ENCODE data around the gene HLCS. TPM values are rescaled to one million over a fixed set of nuclear protein-coding genes. Genes with fewer than 3 reads are reported as not detected.
A peak's percentile ranks its signal among the peaks of the same experiment; 100 is the strongest.

The HLCS gene
- total and polyA plus RNA-seq, 2 donors (not counting 3 experiments of a cell fraction or from before 2014, with no cell fraction given) = 6.7 to 17.2 TPM

DNA sequence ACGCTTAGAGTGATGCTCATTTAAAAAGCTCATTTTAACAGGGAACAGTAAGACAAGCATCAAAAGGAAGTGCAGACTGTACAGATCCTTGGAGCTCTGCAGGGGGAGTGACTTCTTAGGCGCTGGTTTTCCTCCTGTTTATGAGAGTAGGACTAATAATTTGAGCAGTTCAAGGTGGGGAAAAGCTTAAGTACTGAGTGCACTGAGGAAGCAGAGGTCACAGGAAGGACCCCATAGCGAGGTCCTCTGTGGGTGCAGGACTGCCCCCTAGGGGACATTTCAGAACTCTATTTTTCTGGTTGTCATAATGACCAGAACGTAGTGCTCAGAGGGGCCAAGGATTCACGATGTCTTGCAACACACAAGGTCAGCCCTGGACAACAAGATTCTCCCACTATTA, 112.1 kb downstream of the HLCS start:
- DNase-seq (ENCODE audit: low read depth, low spot score) = peak; percentile 47
- FAIRE-seq = peak; percentile 55
- no peaks in the 10 kb centered on the region for H3K9me3 ChIP-seq (replicated peaks; ENCODE audit: control insufficient read depth, insufficient read depth, low read length)
- intact Hi-C loops (cut with micrococcal nuclease) = loop anchor here (1.0 to 5.0 kb wide), 3 partner anchors 106 to 224 kb away; partner anchors contain the start of gene SIM2
- BruUV-seq (replicated peaks) = no TSS peak
- no peaks in the 10 kb centered on the region for H3K27me3 ChIP-seq (ENCODE audit: control insufficient read depth in 2 of 2, insufficient read depth in 2 of 2, low read length in 2 of 2)
- H2AFZ ChIP-seq (ENCODE audit: low read depth, low read length) = no peak overlapping the region
- dilution Hi-C loops (cut with MboI; ENCODE audit: extremely low pct_ligation_motif_present, low sequenced_read_pairs) = no loop called here
- no peaks in the 10 kb centered on the region for H3K36me3 ChIP-seq (ENCODE audit: control insufficient read depth in 2 of 2, extremely low read depth in 1 of 2, insufficient read depth in 2 of 2, low read length in 2 of 2)
- CTCF ChIA-PET = interaction anchor here (0.7 to 1.3 kb wide), 24 partner anchors 12 to 351 kb away, joined by 3 to 25 read pairs (median 4); no protein-coding TSS in a partner anchor
- peaks cover 4% of the 10 kb centered on the region for H3K4me1 ChIP-seq (ENCODE audit: control insufficient read depth, extremely low read depth, insufficient read depth, low read length)
- H3K4me3 ChIP-seq (replicated peaks in 1 of 3; ENCODE audit: insufficient read depth in 1 of 3, low read depth in 1 of 3, low read length in 3 of 3) = no peak overlapping the region
- H3K79me2 ChIP-seq (ENCODE audit: control insufficient read depth, insufficient read depth, low read length) = no peaks in the 10 kb centered on the region
- no peaks in the 10 kb centered on the region for H3K9me1 ChIP-seq (replicated peaks; ENCODE audit: control insufficient read depth, extremely low read depth, insufficient read depth, low read length)
- POLR2A ChIA-PET = no interaction called here
- no peak for TF ChIP-seq GATA2 (IDR thresholded peaks at IDR 0.05; ENCODE audit: insufficient read depth, insufficient read length, low read depth, low read length)
- TF ChIP-seq, protein P1, sequence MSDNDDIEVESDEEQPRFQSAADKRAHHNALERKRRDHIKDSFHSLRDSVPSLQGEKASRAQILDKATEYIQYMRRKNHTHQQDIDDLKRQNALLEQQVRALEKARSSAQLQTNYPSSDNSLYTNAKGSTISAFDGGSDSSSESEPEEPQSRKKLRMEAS (IDR thresholded peaks at IDR 0.05; ENCODE audit: insufficient read depth, insufficient read length) = no peak
- TF ChIP-seq, protein P2, sequence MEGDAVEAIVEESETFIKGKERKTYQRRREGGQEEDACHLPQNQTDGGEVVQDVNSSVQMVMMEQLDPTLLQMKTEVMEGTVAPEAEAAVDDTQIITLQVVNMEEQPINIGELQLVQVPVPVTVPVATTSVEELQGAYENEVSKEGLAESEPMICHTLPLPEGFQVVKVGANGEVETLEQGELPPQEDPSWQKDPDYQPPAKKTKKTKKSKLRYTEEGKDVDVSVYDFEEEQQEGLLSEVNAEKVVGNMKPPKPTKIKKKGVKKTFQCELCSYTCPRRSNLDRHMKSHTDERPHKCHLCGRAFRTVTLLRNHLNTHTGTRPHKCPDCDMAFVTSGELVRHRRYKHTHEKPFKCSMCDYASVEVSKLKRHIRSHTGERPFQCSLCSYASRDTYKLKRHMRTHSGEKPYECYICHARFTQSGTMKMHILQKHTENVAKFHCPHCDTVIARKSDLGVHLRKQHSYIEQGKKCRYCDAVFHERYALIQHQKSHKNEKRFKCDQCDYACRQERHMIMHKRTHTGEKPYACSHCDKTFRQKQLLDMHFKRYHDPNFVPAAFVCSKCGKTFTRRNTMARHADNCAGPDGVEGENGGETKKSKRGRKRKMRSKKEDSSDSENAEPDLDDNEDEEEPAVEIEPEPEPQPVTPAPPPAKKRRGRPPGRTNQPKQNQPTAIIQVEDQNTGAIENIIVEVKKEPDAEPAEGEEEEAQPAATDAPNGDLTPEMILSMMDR (IDR thresholded peaks at IDR 0.05; ENCODE audit: extremely low read depth in 1 of 2, insufficient read depth in 1 of 2, low read depth in 1 of 2, low read length in 2 of 2) = peak; percentile 64 to 68
- TF ChIP-seq MYC (IDR thresholded peaks at IDR 0.05; ENCODE audit: low read depth, low read length) = no peak
- H4K20me1 ChIP-seq (replicated peaks; ENCODE audit: control insufficient read depth, extremely low read depth, insufficient read depth, low read length) = no peaks in the 10 kb centered on the region
- H3K9ac ChIP-seq (replicated peaks; ENCODE audit: extremely low read depth, insufficient read depth, low read length) = no peak overlapping the region
- H3K4me2 ChIP-seq (ENCODE audit: insufficient read depth, low read length) = no peak overlapping the region
- H3K27ac ChIP-seq (ENCODE audit: insufficient read depth, low read depth, low read length) = no peak overlapping the region

DNA sequence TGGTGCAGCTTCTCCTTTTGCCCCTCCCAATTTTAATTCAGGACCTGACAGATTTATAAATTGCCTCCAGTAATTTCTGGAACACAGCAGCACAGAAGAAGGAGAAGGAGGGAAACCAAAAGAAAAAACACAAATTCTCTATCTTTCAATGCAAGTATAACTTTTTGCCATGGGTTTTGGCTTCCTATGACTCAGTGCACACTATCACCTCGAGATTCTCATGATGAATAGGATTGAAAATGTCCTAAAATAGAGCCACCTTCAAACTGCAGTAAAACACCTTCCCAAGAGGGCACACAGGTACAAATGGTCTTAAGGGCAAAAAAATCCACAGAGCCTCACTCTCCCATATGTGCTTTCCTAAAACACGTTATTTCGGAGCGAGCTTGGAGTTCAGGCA, 113.6 kb downstream of the HLCS start:
- no peaks in the 10 kb centered on the region for H3K36me3 ChIP-seq (ENCODE audit: control insufficient read depth in 2 of 2, extremely low read depth in 1 of 2, insufficient read depth in 2 of 2, low read length in 2 of 2)
- H4K20me1 ChIP-seq (replicated peaks; ENCODE audit: control insufficient read depth, extremely low read depth, insufficient read depth, low read length) = no peaks in the 10 kb centered on the region
- intact Hi-C loops (cut with micrococcal nuclease) = loop anchor here (5.0 kb wide), 1 partner anchor 156 kb away; the partner anchor contains the start of gene SIM2
- peaks cover 5% of the 10 kb centered on the region for H3K4me1 ChIP-seq (ENCODE audit: control insufficient read depth, extremely low read depth, insufficient read depth, low read length)
- dilution Hi-C loops (cut with MboI; ENCODE audit: extremely low pct_ligation_motif_present, low sequenced_read_pairs) = no loop called here
- no peaks in the 10 kb centered on the region for H3K9me3 ChIP-seq (replicated peaks; ENCODE audit: control insufficient read depth, insufficient read depth, low read length)
- ChIA-PET CTCF (interaction anchor here (1.1 to 1.8 kb wide), 3 partner anchors 9 to 349 kb away, joined by 3 to 6 read pairs (median 5); no protein-coding TSS in a partner anchor), POLR2A (no interaction called here)
- no peak overlapping the region for H3K4me2 ChIP-seq (ENCODE audit: insufficient read depth, low read length)
- no peak overlapping the region for H3K27ac ChIP-seq (ENCODE audit: insufficient read depth, low read depth, low read length)
- no peaks in the 10 kb centered on the region for H3K27me3 ChIP-seq (ENCODE audit: control insufficient read depth in 2 of 2, insufficient read depth in 2 of 2, low read length in 2 of 2)
- no peak overlapping the region for H3K4me3 ChIP-seq (replicated peaks in 1 of 3; ENCODE audit: insufficient read depth in 1 of 3, low read depth in 1 of 3, low read length in 3 of 3)
- no peak overlapping the region for H3K9ac ChIP-seq (replicated peaks; ENCODE audit: extremely low read depth, insufficient read depth, low read length)
- TF ChIP-seq, protein P2 (IDR thresholded peaks at IDR 0.05; ENCODE audit: extremely low read depth in 1 of 2, insufficient read depth in 1 of 2, low read depth in 1 of 2, low read length in 2 of 2) = no peak
- TF ChIP-seq GATA2 (IDR thresholded peaks at IDR 0.05; ENCODE audit: insufficient read depth, insufficient read length, low read depth, low read length) = no peak
- TF ChIP-seq, protein P1 (IDR thresholded peaks at IDR 0.05; ENCODE audit: insufficient read depth, insufficient read length) = no peak
- TF ChIP-seq EZH2 (IDR thresholded peaks at IDR 0.05; ENCODE audit: borderline replicate concordance, low read depth, low read length, severe bottlenecking) = no peak
- no peak for TF ChIP-seq POLR2AphosphoS5 (IDR thresholded peaks at IDR 0.05; ENCODE audit: insufficient read depth, low read depth, low read length)
- no peak for TF ChIP-seq POLR2A (IDR thresholded peaks at IDR 0.05; ENCODE audit: low read depth, low read length)
- no peak for FAIRE-seq
- BruUV-seq (replicated peaks) = no TSS peak
- no peak overlapping the region for H2AFZ ChIP-seq (ENCODE audit: low read depth, low read length)
- DNase-seq (ENCODE audit: low read depth, low spot score) = no peak
- H3K9me1 ChIP-seq (replicated peaks; ENCODE audit: control insufficient read depth, extremely low read depth, insufficient read depth, low read length) = no peaks in the 10 kb centered on the region
- no peaks in the 10 kb centered on the region for H3K79me2 ChIP-seq (ENCODE audit: control insufficient read depth, insufficient read depth, low read length)

All from endothelial cell of umbilical vein (primary cell).